Measurements from ENCODE around the gene SLX4.
A peak's percentile ranks its signal among the peaks of the same experiment; 100 is the strongest.

- TF ChIP-seq, protein P1, sequence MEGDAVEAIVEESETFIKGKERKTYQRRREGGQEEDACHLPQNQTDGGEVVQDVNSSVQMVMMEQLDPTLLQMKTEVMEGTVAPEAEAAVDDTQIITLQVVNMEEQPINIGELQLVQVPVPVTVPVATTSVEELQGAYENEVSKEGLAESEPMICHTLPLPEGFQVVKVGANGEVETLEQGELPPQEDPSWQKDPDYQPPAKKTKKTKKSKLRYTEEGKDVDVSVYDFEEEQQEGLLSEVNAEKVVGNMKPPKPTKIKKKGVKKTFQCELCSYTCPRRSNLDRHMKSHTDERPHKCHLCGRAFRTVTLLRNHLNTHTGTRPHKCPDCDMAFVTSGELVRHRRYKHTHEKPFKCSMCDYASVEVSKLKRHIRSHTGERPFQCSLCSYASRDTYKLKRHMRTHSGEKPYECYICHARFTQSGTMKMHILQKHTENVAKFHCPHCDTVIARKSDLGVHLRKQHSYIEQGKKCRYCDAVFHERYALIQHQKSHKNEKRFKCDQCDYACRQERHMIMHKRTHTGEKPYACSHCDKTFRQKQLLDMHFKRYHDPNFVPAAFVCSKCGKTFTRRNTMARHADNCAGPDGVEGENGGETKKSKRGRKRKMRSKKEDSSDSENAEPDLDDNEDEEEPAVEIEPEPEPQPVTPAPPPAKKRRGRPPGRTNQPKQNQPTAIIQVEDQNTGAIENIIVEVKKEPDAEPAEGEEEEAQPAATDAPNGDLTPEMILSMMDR (IDR thresholded peaks at IDR 0.05) = no peak
- TF ChIP-seq EP300 (IDR thresholded peaks at IDR 0.05) = no peak
- TF ChIP-seq POLR2AphosphoS5 (IDR thresholded peaks at IDR 0.05) = no peak
- peak in 1 of 4 donors; percentile 29 for TF ChIP-seq POLR2A (IDR thresholded peaks at IDR 0.05)
Observed at GRCh38 chr16:3577302-3577752, 34.1 kb downstream of the SLX4 start, which contains the start of gene NLRC3.

All from upper lobe of left lung (tissue), 4 donors.